ENCODE results near the gene FBLN2.

FBLN2 gene

DNA sequence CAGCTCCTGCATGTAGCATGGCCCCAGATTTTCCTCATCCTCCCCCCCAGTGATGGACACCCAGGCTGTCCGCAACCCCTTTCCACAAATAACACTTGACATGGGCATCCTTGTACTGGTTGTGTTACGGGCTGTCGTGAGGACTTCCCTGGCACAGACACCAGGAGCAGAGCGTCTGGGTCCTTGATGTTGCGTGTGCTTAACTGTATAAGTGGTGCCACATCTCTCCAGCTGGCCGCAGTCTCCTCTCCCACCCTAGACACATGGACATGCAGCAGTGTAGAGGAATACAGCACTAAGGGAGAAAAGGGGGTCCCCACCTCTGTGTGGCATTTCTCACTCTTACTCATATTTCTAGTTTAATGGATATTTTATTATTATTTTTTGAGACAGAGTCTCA is 56.6 kb downstream of the FBLN2 start:
- DNase-seq (ENCODE audit: low spot score) = no peak

DNA sequence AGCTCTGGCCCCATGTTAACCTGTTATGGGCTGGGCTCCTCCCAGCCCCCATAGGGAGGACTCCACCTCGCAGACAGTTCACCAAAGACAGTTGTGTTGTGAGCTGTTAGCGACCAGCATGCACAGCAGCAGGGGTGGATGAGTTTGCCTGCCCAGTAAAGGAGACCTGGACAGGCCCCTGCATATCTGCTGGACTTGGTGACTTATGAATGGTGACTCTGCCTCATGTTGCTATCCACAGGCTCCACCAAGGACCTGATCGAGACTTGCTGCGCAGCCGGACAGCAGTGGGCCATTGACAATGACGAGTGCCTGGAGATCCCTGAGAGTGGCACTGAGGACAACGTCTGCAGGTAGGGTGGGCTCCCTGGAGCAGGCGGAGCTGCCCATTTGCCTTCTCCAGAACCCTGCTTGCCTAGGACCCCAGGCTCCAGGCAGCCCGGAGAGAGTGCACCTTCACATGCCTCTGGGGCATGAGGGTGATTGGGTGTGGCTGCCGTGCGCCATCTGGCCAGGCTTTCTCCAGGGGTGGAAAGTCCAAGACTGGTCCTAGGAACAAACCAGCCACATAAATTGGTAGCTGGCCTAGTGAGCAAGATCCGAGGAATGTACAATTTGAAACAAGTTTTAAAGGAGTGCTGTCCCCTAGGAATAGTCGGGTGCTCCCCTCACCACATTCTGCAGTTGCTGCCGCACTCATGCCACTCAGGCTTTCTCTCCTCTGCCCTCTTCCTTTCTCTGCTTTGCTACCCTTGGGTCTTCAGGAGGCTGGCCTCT is 59.1 kb downstream of the FBLN2 start:
- DNase-seq (ENCODE audit: low spot score) = no peak

DNA sequence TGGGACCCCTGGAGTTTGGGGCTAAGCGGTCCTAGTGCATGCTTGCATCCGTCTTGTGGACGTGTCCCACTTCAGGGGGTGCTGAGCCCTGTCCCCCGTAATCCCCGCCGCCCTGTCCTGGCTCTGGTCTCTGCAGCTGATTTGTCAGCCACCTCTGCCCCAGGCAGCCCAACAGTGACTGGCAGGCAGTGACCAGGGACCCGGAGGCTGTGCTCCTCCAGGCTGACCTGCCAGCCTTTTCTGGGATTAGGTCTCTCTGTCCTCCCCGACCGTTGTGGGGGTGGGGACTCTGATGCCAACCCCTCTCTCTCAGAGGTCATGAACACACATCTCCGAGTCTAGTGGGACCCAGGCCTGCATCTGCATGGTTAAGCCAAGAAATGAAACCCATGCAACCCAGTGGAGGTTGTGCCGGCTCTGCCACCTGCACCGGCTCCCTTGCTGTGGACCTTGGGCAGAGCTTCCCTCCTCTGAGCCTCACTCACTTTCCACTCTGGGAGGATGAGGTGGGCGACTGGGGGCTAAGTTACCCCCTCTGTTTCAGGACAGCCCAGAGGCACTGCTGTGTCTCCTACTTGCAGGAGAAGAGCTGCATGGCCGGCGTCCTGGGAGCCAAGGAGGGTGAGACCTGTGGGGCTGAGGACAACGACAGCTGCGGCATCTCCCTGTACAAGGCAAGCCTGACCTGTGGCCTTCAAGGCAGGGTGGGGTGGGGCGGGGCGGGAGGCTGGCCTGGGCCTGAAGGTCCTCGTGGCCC is 60.2 kb downstream of the FBLN2 start:
- no peak for DNase-seq (ENCODE audit: low spot score)

DNA sequence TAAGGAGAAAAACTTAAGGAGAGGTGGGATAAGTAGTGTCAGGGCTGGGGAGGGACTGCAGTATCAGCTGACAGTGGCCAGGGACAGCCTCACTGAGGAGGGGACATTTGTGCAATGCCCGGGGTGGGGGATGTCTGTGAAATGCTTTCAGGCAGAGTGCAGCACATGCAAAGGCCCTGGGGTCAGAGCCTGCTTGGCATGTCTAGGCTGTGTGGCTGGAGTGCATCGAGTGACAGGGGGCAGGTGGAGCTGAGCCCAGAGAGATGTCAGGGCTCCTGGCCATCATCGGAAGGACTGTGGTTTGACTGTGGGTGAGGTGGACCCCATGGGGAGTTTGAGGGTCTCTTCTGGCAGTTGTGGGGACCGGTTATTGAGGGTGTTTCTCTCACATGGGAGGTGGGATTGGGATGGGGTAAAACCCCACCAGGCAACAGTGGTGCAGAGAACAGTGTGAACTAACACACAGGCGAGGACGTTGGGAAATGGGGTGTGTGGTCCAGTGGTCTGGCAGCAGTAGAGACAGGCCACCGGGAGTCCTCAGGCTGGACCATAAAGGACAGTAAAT is 61.2 kb downstream of the FBLN2 start:
- no peak for DNase-seq (ENCODE audit: low spot score)

DNA sequence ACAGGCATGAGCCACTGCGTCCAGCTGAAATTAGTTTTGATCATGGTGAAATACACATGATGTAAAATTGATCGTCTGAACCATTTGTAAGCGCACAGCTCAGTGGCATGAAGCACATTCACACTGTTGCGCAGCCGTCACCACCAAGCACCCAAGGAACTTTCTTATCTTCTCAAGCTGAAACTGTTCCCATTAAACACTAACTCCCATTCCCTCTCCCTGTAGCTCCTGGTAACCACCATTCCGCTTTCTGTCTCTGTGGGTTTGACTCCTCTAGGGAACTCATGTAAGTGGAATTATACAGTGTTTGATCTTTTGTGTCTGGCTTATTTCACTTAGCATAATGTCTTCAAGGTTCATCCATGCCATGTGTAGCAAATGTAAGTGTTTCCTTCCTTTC is 62.3 kb downstream of the FBLN2 start:
- DNase-seq (ENCODE audit: low spot score) = no peak

DNA sequence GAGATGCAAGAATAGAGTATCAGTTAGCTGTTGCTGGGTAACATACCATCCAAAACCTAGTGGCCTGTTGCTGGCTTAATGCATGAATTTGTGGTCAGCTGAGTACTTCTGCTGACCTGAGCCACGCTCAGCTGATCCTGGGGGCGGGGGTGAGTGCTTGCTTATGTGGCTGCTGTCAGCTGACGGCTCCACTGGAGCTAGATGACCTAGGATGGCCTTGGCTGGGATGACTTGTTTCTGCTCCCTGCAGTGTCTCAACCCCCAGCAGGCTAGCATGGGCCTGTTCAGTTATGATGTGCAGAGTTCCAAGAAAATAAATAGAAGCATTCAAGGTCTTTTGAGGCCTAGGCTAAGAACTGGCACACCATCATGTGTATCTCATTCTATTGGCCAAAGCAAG is 63.9 kb downstream of the FBLN2 start:
- no peak for DNase-seq (ENCODE audit: low spot score)

DNA sequence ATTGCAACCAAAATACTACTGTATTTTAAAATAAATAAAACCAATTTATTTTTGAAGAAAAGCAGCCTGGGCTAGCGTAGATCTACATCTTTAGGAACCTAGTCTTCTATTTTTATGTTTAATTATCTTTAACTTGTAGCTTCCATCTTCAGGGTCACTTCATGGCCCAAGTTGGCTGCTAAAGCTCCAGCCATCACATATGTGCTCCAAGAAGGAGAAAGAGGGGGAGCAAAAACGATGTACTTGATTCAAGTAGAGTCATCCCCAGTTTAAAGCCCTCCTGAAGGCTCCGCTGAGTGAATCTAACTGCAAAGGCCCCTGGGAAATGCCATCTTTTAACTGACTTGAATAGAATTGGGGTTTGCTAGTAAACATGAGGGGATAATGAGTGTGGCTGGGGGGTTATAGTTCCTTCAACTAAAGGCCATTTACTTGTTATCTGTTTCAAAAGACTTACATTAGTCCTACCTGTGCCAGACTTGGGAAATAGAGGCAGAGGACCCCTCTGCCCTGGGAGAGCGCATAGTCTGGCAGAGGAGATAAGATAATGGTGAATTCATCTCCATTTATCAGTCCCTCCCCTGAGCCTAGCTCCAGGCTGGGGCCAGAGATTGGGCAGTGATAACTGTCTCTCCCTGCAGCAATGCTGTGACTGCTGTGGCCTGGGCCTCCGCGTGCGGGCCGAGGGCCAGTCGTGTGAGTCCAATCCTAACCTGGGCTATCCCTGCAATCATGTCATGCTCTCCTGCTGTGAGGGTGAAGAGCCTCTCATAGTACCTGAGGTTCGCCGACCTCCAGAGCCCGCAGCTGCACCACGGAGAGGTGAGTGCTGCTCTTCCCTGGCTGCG is 64.6 kb downstream of the FBLN2 start:
- no peak for DNase-seq (ENCODE audit: low spot score)

DNA sequence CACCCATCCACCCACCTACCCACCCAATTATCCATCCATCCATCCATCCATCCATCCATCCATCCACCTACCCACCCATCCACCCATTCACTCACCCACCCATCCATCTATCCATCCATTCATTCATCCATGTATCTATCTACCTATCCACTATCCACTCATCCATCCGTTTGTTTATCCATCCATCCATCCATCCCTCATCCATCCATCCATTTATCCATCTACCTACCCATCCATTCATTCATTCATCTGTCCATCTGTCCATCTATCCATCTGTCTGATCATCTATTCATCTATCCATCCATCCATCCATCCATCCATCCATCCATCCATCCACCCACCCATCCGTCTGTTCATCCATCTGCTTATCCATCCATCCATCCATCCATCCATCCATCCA is 65.7 kb downstream of the FBLN2 start:
- no peak for DNase-seq (ENCODE audit: low spot score)

DNA sequence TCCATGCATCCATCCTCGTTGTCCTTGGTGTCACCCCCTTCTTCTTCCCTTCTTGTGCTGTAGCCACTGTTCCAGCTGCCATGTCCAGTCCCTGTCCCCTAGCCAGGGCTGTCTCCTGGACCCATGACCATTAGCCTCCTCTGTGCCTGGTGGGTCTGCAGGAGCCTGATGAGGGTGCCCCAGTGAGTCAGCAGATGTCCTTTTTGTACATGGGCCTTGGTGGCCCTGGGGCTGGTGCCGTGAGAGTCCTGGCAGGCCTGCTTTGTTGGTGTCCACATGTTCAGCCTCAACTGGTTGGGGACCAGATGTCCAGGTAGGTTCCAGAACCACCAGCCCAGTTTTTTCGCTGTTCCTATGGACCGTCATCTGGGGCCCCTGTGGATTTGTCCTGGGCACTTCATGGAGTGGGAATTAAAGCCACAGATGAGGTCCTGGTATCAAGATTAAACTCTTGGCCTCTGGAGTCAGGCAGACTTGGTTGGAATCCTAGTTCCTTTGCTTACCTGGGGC is 66.1 kb downstream of the FBLN2 start:
- DNase-seq (ENCODE audit: low spot score) = no peak

DNA sequence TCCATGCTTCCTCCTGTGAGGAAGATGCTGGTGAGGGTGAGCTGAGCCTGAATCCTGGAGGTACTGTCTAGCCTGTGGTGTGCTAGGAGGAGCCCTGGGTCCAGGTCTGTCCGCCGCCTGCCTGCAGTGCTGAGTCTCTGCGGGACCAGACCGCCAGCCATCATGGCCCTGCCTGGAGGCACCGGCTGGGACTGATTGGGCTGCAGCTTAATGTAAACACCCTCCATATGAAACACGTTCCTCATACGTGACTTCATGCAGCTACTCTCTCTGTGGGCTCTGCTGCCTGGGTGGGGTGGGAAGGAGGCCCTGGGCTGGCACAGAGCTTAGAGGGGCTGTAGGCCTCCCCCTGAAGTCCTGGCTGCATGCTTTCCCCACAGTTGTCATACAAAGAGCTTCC is 67.4 kb downstream of the FBLN2 start:
- DNase-seq (ENCODE audit: low spot score) = no peak

DNA sequence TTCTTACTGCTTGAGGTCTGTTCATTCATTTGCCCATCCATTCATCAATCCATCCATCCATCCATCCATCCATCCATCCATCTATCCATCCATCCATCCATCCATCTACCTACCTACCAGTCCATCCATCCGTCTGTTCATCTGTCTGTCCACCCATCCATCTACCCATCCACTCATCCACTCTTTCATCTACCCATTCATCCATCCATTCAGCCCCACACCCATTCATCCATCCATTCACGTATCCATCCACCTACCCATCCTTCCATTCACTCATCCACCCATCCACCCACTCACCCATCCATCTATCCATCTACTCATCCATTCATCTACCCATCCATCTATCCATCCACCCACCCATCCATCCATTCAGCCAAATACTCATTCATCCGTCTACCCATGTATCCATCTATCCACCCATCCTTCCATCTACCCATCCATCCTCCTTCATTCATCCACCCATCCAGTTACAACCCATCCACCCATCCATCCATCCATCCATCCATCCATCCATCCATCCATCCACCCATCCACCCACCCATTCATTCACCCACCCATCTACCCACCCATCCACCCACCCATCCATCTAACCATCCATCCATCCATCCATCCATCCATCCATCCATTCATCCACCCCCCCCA is 68.3 kb downstream of the FBLN2 start:
- DNase-seq (ENCODE audit: low spot score) = no peak

DNA sequence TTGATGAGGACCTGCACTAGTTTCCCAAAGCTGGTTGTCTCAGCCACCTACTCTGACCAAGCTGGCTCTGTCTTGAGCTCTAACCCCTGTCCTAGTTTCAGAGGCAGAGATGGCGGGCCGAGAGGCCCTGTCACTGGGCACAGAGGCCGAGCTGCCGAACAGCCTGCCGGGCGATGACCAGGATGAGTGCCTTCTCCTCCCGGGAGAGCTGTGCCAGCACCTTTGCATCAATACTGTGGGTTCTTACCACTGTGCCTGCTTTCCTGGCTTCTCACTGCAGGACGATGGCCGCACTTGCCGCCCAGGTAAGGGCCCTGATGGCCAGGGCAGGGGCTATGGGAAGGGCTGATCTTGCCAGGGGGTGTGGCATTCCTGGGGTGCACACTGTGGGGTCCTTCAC is 69.1 kb downstream of the FBLN2 start:
- no peak for DNase-seq (ENCODE audit: low spot score)

DNA sequence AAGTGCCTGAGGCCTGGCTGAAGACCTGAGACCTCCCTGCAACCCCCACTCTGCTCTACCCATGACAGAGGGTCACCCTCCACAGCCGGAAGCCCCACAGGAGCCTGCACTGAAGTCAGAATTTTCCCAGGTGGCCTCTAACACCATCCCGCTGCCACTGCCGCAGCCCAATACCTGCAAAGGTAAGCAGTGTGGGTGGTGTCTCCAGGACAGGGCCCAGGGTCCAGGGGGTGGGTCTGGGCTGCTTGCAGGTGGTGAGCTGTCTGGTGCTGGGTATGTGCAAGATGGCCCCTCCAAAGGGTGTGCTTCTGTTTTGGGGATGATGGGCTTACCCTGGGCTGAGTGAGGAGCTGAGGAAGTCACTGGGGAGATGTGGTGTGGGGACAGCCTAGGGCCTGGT is 69.9 kb downstream of the FBLN2 start:
- no peak for DNase-seq (ENCODE audit: low spot score)

DNA sequence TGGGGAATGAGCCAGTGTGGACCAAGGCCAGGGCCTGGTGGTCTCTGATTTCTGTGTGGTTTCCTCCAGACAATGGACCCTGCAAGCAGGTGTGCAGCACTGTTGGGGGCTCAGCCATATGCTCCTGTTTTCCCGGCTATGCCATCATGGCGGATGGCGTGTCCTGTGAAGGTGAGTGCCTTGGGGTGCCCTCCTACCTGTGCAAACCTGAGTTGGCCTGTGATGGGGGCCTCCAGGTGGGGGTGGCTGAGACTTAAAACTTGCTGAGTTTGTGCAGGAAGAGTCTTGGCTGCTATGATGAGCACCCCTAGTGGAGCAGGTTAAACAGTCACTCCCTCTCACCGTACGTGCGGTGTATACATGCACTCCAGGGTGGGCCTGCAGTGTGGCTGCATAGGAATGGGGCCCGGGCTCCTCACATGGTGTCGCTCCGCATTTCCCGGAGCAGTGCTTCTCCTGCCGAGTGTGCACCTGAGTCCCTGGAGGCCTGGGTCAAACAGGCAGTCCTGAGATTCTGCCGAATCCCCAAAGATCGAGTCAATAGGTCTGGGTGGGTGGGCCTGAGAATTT is 70.8 kb downstream of the FBLN2 start:
- DNase-seq (ENCODE audit: low spot score) = no peak

DNA sequence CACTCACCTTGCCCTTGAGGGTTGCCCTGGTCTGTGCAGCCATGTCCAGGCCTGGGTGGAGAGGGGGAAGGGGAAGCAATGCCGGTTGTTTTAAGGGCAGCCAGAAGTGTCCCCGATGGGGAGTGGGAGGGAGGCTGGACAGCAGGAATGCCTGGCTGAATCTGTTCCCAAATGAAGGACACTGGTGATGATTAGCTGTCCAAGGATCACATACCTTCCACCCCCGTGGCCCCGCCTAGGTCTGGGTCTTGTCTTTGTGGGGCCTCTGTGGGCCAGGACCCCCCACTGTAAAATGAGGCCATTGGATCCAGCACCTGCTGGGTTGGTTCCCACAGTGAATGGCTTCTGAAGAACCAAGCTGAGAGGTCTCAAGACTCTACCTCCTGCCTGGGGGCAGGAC is 71.4 kb downstream of the FBLN2 start:
- no peak for DNase-seq (ENCODE audit: low spot score)

DNA sequence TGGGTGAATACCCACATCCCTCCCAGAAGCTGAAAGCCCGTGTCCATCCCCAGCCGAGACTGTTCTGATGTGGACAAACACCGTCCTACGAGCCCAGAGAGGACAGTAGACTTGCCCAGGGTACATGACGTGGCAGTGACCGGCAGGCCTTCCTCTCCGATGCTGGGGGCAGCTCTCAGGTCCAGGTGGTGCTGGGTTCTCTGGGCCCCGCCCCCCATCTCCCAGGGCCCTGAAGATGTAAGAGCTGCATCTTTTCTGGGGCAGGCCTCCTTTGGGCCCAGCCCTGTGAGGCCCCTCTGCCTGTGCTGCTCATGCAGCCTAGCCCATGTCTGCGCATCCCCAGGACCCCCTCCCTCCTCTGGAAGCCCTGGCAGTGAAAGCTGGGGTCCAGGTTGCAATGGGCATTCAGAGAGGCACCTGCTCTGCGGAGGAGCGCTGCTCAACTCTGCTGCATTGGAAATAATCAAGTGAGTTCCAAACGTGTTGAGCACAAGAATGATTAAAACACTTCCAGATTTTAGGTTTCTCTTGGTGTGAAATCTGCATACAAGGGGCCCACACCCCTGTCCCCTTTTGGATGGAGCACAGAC is 71.9 kb downstream of the FBLN2 start:
- DNase-seq (ENCODE audit: low spot score) = no peak

DNA sequence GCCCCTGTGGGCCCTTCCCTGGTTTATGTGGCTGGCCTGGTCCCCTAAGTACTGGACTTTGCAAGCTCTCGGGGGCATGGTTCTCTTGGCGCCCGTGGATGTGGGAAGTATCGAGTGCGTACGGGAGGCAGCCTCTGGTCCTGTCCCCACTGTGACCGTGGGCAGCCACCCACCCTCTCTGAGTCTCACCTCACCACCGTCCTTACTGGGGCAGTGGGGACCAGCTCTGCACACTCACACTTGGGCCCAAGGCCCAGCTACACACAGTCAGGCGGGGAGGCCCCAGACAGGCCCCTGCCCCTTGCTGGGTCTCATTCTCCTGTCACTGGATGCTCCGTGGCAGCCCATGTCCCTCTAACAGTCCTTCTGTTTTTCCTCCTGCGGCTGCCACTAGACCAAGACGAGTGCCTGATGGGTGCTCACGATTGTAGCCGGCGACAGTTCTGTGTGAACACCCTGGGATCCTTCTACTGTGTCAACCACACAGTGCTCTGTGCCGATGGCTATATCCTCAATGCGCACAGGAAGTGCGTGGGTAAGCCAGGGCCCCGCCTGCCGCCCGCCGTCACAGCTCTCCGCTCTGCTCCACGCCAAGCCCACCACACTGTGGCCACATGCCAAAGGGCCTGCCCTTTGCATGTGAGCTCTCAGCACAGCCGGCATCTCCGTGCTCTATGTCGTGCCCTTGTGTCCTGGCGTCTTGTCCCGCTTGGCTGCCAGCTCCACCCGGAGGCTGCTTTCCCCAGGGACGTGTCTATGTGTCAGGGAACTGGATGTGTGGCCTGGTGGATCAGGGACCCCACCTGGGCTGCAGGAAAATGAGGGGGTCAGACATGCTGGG is 72.7 kb downstream of the FBLN2 start:
- DNase-seq (ENCODE audit: low spot score) = no peak

DNA sequence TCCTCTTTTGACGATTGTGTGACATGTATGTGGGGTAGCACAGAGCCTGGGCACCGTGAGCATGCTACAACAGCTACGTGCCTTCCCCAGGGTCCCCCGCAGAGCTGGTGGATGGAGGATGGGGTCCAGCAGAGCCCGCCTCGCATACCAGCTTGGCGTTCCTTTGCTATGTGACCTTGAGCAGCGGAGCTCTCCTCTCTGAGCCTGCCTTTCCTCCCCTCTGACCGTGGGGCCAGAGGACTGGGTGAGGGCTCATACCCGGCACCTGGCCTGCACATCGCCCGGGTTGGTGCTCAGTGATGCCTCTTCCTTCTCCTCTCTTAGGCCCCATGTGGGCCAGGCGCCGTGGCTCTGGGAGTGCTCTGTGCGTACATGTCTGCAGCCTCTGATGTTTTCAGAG is 73.4 kb downstream of the FBLN2 start:
- DNase-seq (ENCODE audit: low spot score) = no peak

DNA sequence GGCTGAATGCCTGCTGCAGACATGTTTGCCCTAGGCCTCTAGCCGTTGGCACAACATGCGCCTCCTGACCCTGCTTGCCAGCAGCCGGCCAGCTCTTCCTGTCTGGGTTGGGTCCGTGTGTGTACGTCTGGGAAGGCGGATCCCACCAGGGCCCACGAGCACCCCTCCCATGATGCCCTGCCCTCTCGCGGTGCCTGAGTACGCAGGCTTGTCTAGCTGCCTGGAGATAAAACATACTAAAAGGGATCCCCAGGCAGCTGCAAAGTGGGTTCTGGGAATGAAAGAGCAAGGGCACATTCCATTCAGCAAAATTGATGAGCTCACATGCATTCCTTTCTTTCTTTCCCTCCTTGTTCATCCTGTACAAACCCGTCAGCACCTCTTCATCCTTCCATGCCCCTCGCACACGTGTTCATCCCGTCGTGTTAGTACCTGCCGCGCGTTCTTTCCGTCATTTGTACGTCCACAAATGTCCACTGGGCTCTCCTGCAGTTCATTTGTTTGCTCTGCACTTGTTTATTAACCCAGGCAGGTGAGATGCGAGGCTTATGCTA is 74.3 kb downstream of the FBLN2 start:
- DNase-seq (ENCODE audit: low spot score) = no peak

DNA sequence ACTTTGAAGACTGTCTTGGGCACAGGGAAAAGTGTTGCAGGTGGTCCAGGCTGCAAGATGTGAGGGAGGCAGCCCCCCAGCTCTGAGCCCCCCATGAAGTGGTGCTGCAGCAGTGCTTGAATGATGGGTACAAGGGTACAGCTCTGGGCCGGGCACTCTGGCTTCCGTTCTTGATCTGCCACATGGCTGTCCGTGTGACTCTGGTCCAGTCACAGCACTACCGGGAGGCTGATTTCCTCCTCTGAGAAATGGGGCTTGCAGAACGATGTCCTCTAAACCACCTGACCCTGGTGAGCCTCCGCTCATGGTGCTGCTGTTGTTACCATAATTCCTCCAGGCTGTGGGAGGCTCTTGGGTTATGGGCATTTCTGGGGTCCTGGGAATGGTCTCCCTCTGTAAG is 75.1 kb downstream of the FBLN2 start:
- no peak for DNase-seq (ENCODE audit: low spot score)
